DND-41 (cell line): ENCODE measurements around the gene C17orf114.

ENCODE experiments used
- ATAC-seq: fragments of 200-7000 bp; cut with Tn5 transposase; 3 replicates; pipeline ENCODE4 v1.9.1; 2021; ENCODE audit warnings: low read depth; ENCODE audit not compliant: insufficient read depth
- DNase-seq: peaks from one replicate; pipeline ENCODE4 v3.0.0-alpha.2; 2020
- H2AFZ ChIP-seq: 2 replicates; pipeline ENCODE4 v1.6.0; 2012; ENCODE audit warnings: low read depth, low read length
- H3K27ac ChIP-seq: 2 replicates; pipeline ENCODE4 v1.5.1; 2012; ENCODE audit warnings: low read length, inconsistent platforms
- H3K27me3 ChIP-seq: fragments of 200-600 bp; sonication (generic); 2 replicates; pipeline ENCODE4 v1.6.0; 2012; ENCODE audit warnings: low read length, mild to moderate bottlenecking, inconsistent platforms; ENCODE audit not compliant: insufficient read depth, poor library complexity
- H3K36me3 ChIP-seq: 2 replicates; pipeline ENCODE4 v1.5.1; 2012; ENCODE audit warnings: low read length, inconsistent platforms; ENCODE audit not compliant: insufficient read depth
- H3K4me1 ChIP-seq: 2 replicates; pipeline ENCODE4 v1.5.1; 2012; ENCODE audit warnings: mild to moderate bottlenecking, low read length; ENCODE audit not compliant: insufficient read depth
- H3K4me2 ChIP-seq: 2 replicates; pipeline ENCODE4 v1.6.0; 2012; ENCODE audit warnings: mild to moderate bottlenecking, moderate library complexity, low read length, inconsistent platforms; ENCODE audit not compliant: insufficient read depth
- H3K4me3 ChIP-seq, 2 experiments: fragments of 200-600 bp in 1 of 2; shearing (Covaris generic) in 1 of 2; 2 replicates each; pipeline ENCODE4 v1.5.1; 2012 to 2016; ENCODE audit warnings: inconsistent platforms in 2 of 2, low read length in 2 of 2, mild to moderate bottlenecking in 2 of 2, low read depth in 1 of 2, moderate library complexity in 1 of 2
- H3K79me2 ChIP-seq: 2 replicates; pipeline ENCODE4 v1.6.0; 2012; ENCODE audit warnings: low read length, inconsistent platforms; ENCODE audit not compliant: insufficient read depth
- H3K9ac ChIP-seq: 2 replicates; pipeline ENCODE4 v1.6.0; 2012; ENCODE audit warnings: low read depth, mild to moderate bottlenecking, inconsistent platforms, low read length, moderate library complexity
- H3K9me3 ChIP-seq: 2 replicates; pipeline ENCODE4 v1.5.1; 2012; ENCODE audit warnings: low read length, moderate library complexity, mild to moderate bottlenecking, inconsistent platforms; ENCODE audit not compliant: insufficient read depth, severe bottlenecking
- H4K20me1 ChIP-seq: 2 replicates; pipeline ENCODE4 v1.6.0; 2012; ENCODE audit warnings: low read length; ENCODE audit not compliant: insufficient read depth
- CTCF ChIP-seq: IDR thresholded peaks from 2 replicates; pipeline ENCODE4 v1.5.1; 2012; ENCODE audit warnings: borderline replicate concordance, low read length, moderate library complexity, mild to moderate bottlenecking; ENCODE audit not compliant: poor library complexity, severe bottlenecking; ENCODE audit errors: extremely low read depth
- EZH2 ChIP-seq: IDR thresholded peaks from 3 replicates; pipeline ENCODE4 v1.6.1; 2012; ENCODE audit warnings: borderline replicate concordance, low read depth, mild to moderate bottlenecking, moderate library complexity, low read length, inconsistent platforms; ENCODE audit not compliant: severe bottlenecking

Gene C17orf114

GRCh38 chr17:4810696-4811290, 8.7 kb upstream of the C17orf114 start:
- Histone ChIP-seq H4K20me1 (no peaks in the 10 kb centered on the region), H3K9me3 (no peaks in the 10 kb centered on the region), H3K4me2 (no peak overlapping the region), H3K4me1 (peaks cover 15% of the 10 kb centered on the region), H3K4me3 (no peak overlapping the region), H2AFZ (no peak overlapping the region), H3K36me3 (no peaks in the 10 kb centered on the region; the same call in 1 of the 2 replicates), H3K79me2 (no peaks in the 10 kb centered on the region), H3K27ac (no peak overlapping the region), H3K27me3 (no peaks in the 10 kb centered on the region), H3K9ac (no peak overlapping the region)
- no peak for TF ChIP-seq EZH2
- no peak for TF ChIP-seq CTCF
- ATAC-seq (no peak), DNase-seq (no peak)

GRCh38 chr17:4808378-4808767, 6.2 kb upstream of the C17orf114 start:
- DNase-seq (no peak), ATAC-seq (no peak)
- Histone ChIP-seq H2AFZ (no peak overlapping the region), H3K4me2 (no peak overlapping the region; the same call in 1 of the 2 replicates), H3K9ac (no peak overlapping the region), H3K36me3 (no peaks in the 10 kb centered on the region; the same call in 1 of the 2 replicates), H3K4me3 (no peak overlapping the region), H4K20me1 (no peaks in the 10 kb centered on the region), H3K9me3 (no peaks in the 10 kb centered on the region), H3K27ac (no peak overlapping the region), H3K27me3 (no peaks in the 10 kb centered on the region), H3K79me2 (no peaks in the 10 kb centered on the region), H3K4me1 (peaks cover 19% of the 10 kb centered on the region)
- no peak for TF ChIP-seq CTCF
- no peak for TF ChIP-seq EZH2

- 0 out of 2 replicates have a peak overlapping the region, but pooled peaks have one; percentile 6 for H2AFZ ChIP-seq
- DNase-seq = no peak
- H3K9me3 ChIP-seq = no peaks in the 10 kb centered on the region
- no peak overlapping the region for H3K27ac ChIP-seq
- H3K79me2 ChIP-seq = no peaks in the 10 kb centered on the region
- no peaks in the 10 kb centered on the region; the same call in 1 of the 2 replicates for H3K36me3 ChIP-seq
- peak overlapping the region; percentile 79; the same call in 1 of the 2 replicates for H3K9ac ChIP-seq
- no peak for ATAC-seq
- peak overlapping the region in 1 of 2 experiments; percentile 81; a peak in 2 of 4 replicates for H3K4me3 ChIP-seq
- H3K4me2 ChIP-seq = peak overlapping the region; percentile 97
- no peaks in the 10 kb centered on the region for H4K20me1 ChIP-seq
- TF ChIP-seq CTCF (no peak), EZH2 (no peak)
- H3K4me1 ChIP-seq = peaks cover 19% of the 10 kb centered on the region
- H3K27me3 ChIP-seq = no peaks in the 10 kb centered on the region
These were observed 5.7 kb upstream of the C17orf114 start for GRCh38 chr17:4807605-4808377.
